Karpas-422 (cell line): ENCODE measurements around the gene TRAPPC3. TPM values are rescaled to one million over a fixed set of nuclear protein-coding genes. Genes with fewer than 3 reads are reported as not detected.
A peak's percentile ranks its signal among the peaks of the same experiment; 100 is the strongest.

Experiments
- DNase-seq: peaks from one replicate; pipeline ENCODE4 v3.0.0-alpha.2; 2015
- H2AFZ ChIP-seq: fragments of 200-600 bp; sonication (generic); 2 replicates; pipeline ENCODE4 v1.6.1; 2014; ENCODE audit warnings: antibody characterized with exemption, low read length, mixed read lengths
- H3K27ac ChIP-seq: fragments of 200-600 bp; sonication (generic); 2 replicates; pipeline ENCODE4 v1.5.1; 2014; ENCODE audit warnings: mild to moderate bottlenecking, low read length, moderate library complexity
- H3K27me3 ChIP-seq: fragments of 200-600 bp; sonication (generic); 2 replicates; pipeline ENCODE4 v1.6.1; 2014; ENCODE audit warnings: low read length, mixed read lengths
- H3K36me3 ChIP-seq: fragments of 200-600 bp; sonication (generic); 2 replicates; pipeline ENCODE4 v1.6.1; 2014; ENCODE audit warnings: low read length, mixed read lengths; ENCODE audit not compliant: insufficient read depth
- H3K4me1 ChIP-seq: fragments of 200-600 bp; sonication (generic); 2 replicates; pipeline ENCODE4 v1.6.1; 2014; ENCODE audit warnings: mild to moderate bottlenecking, low read length, mixed read lengths
- H3K4me2 ChIP-seq: fragments of 200-600 bp; sonication (generic); 2 replicates; pipeline ENCODE4 v1.6.1; 2014; ENCODE audit warnings: low read length, low read depth, mild to moderate bottlenecking; ENCODE audit not compliant: poor library complexity, severe bottlenecking
- H3K4me3 ChIP-seq: fragments of 200-600 bp; sonication (generic); 2 replicates; pipeline ENCODE4 v1.5.1; 2014; ENCODE audit warnings: mild to moderate bottlenecking, antibody characterized with exemption, low read length, mixed read lengths
- H3K79me2 ChIP-seq: fragments of 200-600 bp; sonication (generic); 2 replicates; pipeline ENCODE4 v1.6.1; 2014; ENCODE audit warnings: mild to moderate bottlenecking, low read length, mixed read lengths
- H3K9ac ChIP-seq: fragments of 200-600 bp; sonication (generic); 2 replicates; pipeline ENCODE4 v1.6.0; 2014; ENCODE audit warnings: low read length
- H3K9me2 ChIP-seq: fragments of 200-600 bp; sonication (generic), shearing (Covaris generic); replicated peaks from 2 replicates; pipeline ENCODE4 v1.6.0; 2014; ENCODE audit warnings: mild to moderate bottlenecking, low read length, moderate library complexity; ENCODE audit not compliant: insufficient read depth
- H3K9me3 ChIP-seq: fragments of 300-700, 200-600 bp; sonication (generic); 2 replicates; pipeline ENCODE4 v1.6.1; 2014; ENCODE audit warnings: low read length, mixed read lengths
- H4K20me1 ChIP-seq: fragments of 200-600 bp; sonication (generic); 2 replicates; pipeline ENCODE4 v1.6.1; 2014; ENCODE audit warnings: mild to moderate bottlenecking, antibody characterized with exemption, low read length, low read depth; ENCODE audit not compliant: insufficient read depth
- small RNA-seq: library from RNA; depleted of rRNA; stranded (forward); fragments of <200 nt; gene quantifications from one replicate; pipeline ENCODE3, GENCODE V24; 2014
- total RNA-seq: library from RNA; depleted of rRNA; stranded (reverse); fragments of >200 nt; shearing (Covaris generic); gene quantifications from 2 replicates; pipeline ENCODE4 v1.2.3, GENCODE V29; 2014; ENCODE audit warnings: low replicate concordance; rRNA removed

Gene TRAPPC3
- total RNA-seq, 1 experiment from 2014 or later: 46.7 TPM

DNA sequence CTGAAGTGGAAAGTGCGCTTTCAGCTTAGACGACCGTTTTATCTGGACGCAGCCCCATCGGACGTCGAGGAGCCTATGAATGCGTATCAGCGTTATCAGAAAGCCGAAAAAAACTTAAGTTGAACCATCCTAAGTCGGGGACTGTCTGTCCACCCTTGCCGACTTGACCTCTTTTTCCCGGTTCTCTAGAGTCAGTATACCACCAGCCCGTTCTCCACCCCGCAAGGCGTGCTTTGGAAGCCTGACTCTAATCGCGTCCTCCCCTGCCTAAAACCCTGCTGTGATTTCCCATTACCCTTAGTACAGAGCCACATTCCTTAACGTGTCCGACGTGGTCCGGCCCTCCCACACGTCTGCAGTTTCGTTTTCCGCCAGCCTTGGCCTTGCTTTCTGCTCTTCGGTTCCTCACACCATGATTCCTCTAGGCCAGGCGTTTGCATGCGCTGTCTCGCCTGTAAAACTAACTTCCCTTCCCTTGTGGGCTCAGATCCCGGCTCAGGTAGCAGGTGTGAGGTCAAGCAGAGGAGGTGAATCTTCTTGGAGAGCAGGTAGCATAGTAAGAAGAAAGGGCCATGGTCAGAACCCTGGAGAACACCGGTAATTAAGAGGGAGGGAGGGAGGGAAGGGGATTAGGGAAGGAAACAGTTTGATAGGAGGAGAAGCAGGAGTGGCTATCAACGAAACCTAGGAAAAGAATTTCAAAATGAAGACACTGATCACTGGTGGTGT, 59.7 kb downstream of the TRAPPC3 start:
- peak; percentile 68 for DNase-seq
- Histone ChIP-seq H3K27ac (peak overlapping the region; percentile 2; the same call in 1 of the 2 replicates), H3K9me2 (no peaks in the 10 kb centered on the region), H3K36me3 (peaks cover 3% of the 10 kb centered on the region; the same call in 1 of the 2 replicates), H3K9me3 (no peaks in the 10 kb centered on the region), H2AFZ (peak overlapping the region; percentile 56; the same call in 1 of the 2 replicates), H3K4me3 (peak overlapping the region; percentile 97), H3K9ac (peak overlapping the region; percentile 92), H3K4me1 (peaks cover 17% of the 10 kb centered on the region), H3K79me2 (peaks cover 22% of the 10 kb centered on the region), H3K27me3 (no peaks in the 10 kb centered on the region), H3K4me2 (peak overlapping the region; percentile 88), H4K20me1 (0 out of 2 replicates have a peak, but pooled peaks cover 13% of the 10 kb centered on the region)

GRCh38 chr1:36088577-36089392, 60.5 kb downstream of the TRAPPC3 start, which contains the start of gene ADPRS:
ADPRS (plus strand) TSS chr1:36088892; CDS start chr1:36088905, 13 bp downstream.
- Histone ChIP-seq H3K79me2 (peaks cover 22% of the 10 kb centered on the region), H3K27me3 (no peaks in the 10 kb centered on the region), H3K36me3 (peaks cover 3% of the 10 kb centered on the region; the same call in 1 of the 2 replicates), H3K9ac (peak within 1 kb of the TSS; percentile 92), H4K20me1 (0 out of 2 replicates have a peak, but pooled peaks cover 13% of the 10 kb centered on the region), H3K9me2 (no peaks in the 10 kb centered on the region), H2AFZ (peak within 1 kb of the TSS; percentile 99), H3K27ac (peak within 1 kb of the TSS; percentile 2; the same call in 1 of the 2 replicates), H3K4me1 (peaks cover 17% of the 10 kb centered on the region), H3K4me2 (peak within 1 kb of the TSS; percentile 88), H3K4me3 (peak within 1 kb of the TSS; percentile 97), H3K9me3 (no peaks in the 10 kb centered on the region)
- DNase-seq: peak; percentile 97

- Histone ChIP-seq H3K4me1 (peaks cover 17% of the 10 kb centered on the region), H3K9me2 (no peaks in the 10 kb centered on the region), H3K27ac (no peak overlapping the region), H3K79me2 (peaks cover 22% of the 10 kb centered on the region), H3K36me3 (peaks cover 1% of the 10 kb centered on the region; the same call in 1 of the 2 replicates), H3K9ac (peak overlapping the region; percentile 92), H2AFZ (peak overlapping the region; percentile 99), H3K27me3 (no peaks in the 10 kb centered on the region), H4K20me1 (0 out of 2 replicates have a peak, but pooled peaks cover 10% of the 10 kb centered on the region), H3K4me3 (peak overlapping the region; percentile 97), H3K4me2 (peak overlapping the region; percentile 88), H3K9me3 (no peaks in the 10 kb centered on the region)
- no peak for DNase-seq
Measured at GRCh38 chr1:36088265-36088576, 61.1 kb downstream of the TRAPPC3 start.

GRCh38 chr1:36087233-36088123, 61.8 kb downstream of the TRAPPC3 start:
- Histone ChIP-seq H3K27ac (no peak overlapping the region), H3K9ac (no peak overlapping the region), H3K4me3 (peak overlapping the region; percentile 97; the same call in 1 of the 2 replicates), H3K4me2 (peak overlapping the region; percentile 88), H3K27me3 (no peaks in the 10 kb centered on the region), H3K79me2 (peaks cover 22% of the 10 kb centered on the region), H3K4me1 (peaks cover 17% of the 10 kb centered on the region), H3K9me3 (no peaks in the 10 kb centered on the region), H2AFZ (peak overlapping the region; percentile 99; the same call in 1 of the 2 replicates), H3K9me2 (no peaks in the 10 kb centered on the region), H3K36me3 (no peaks in the 10 kb centered on the region), H4K20me1 (0 out of 2 replicates have a peak, but pooled peaks cover 4% of the 10 kb centered on the region)
- DNase-seq: peak; percentile 53

Small RNAs within 50 kb of the gene (small RNA-seq; reads per million reads assigned to genes)
- not detected for gene RN7SL131P

Other genes with a start within 250 kb of the TRAPPC3 start
- 21.2 and 46.8 TPM in 2 replicates for gene AGO3, start 218.4 kb downstream of the TRAPPC3 start, total RNA-seq
- 0.86 and 1.7 TPM in 2 replicates for gene TEKT2, start 65.4 kb downstream of the TRAPPC3 start, total RNA-seq
- 29.3 and 42.8 TPM in 2 replicates for gene ADPRS, start 60.6 kb downstream of the TRAPPC3 start, total RNA-seq
- 0.04 TPM in 1 of 2 replicates, not detected in the other for gene COL8A2, start 24.3 kb downstream of the TRAPPC3 start, total RNA-seq
- 24.1 and 87.3 TPM in 2 replicates for gene MAP7D1, start 6.7 kb upstream of the TRAPPC3 start, total RNA-seq
- gene THRAP3, start 75.0 kb upstream of the TRAPPC3 start, total RNA-seq: 47.0 and 56.2 TPM in 2 replicates
- 8.2 and 16.4 TPM in 2 replicates for gene SH3D21, start 156.9 kb upstream of the TRAPPC3 start, total RNA-seq
- 0.75 and 7.1 TPM in 2 replicates for gene EVA1B, start 174.2 kb upstream of the TRAPPC3 start, total RNA-seq
- gene STK40, start 236.4 kb upstream of the TRAPPC3 start, total RNA-seq: 27.0 and 44.6 TPM in 2 replicates
- gene LSM10, start 248.4 kb upstream of the TRAPPC3 start, total RNA-seq: 19.4 and 19.5 TPM in 2 replicates